Measurements from ENCODE around the gene RPGR. TPM values are rescaled to one million over a fixed set of nuclear protein-coding genes. Genes with fewer than 3 reads are reported as not detected.

Gene RPGR
- total and polyA plus RNA-seq, 9 of the 15 experiments (the other 6 are each of a cell fraction or from before 2014, with no cell fraction given), result 2.1 to 7.9 (median 5.7) TPM

DNA sequence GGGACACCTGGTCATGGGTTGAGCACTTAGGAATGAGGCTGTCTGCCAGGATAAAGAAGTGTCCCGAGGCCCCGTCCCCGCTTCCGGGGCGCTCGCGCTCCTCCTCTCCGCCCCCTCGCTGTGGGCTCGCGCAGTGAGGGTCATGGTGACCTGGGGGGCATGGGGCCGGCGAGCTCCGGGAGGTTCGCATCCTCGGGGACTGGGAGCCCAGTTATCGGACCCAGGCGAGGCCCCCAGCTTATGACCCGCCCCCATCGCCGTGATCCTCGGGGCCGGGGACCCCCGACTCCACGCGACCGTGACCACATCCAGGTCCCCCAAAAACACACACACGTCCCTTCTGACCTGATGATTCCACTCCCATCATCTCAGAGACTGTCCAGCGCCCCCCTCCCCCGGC is 71.3 kb downstream of the RPGR start (continued):
- TF ChIP-seq ZNF318 (IDR thresholded peaks at IDR 0.05; ENCODE audit: borderline replicate concordance in 1 of 2, low read depth in 1 of 2) (no peak), ZSCAN32 (CRISPR knock-in tag; IDR thresholded peaks at IDR 0.05) (no peak), CAMTA2 (CRISPR knock-in tag; conservative IDR thresholded peaks at IDR 0.05) (no peak), NR1H2 (CRISPR knock-in tag; IDR thresholded peaks at IDR 0.05) (no peak), ARNT (IDR thresholded peaks at IDR 0.05) (no peak), KHSRP (IDR thresholded peaks at IDR 0.05) (no peak), PRMT5 (CRISPR knock-in tag; IDR thresholded peaks at IDR 0.05) (no peak), TAF1 (IDR thresholded peaks at IDR 0.05; ENCODE audit: control insufficient read depth, extremely low read depth, insufficient read depth, low read length, severe bottlenecking) (no peak)
- TF ChIP-seq, protein P1, sequence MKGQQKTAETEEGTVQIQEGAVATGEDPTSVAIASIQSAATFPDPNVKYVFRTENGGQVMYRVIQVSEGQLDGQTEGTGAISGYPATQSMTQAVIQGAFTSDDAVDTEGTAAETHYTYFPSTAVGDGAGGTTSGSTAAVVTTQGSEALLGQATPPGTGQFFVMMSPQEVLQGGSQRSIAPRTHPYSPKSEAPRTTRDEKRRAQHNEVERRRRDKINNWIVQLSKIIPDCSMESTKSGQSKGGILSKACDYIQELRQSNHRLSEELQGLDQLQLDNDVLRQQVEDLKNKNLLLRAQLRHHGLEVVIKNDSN (CRISPR knock-in tag; IDR thresholded peaks at IDR 0.05), result no peak
